IPS-11a (cell line): ENCODE data around the gene NATD1.
"Not testable (repeated sequence)": the region's sequence is repeated elsewhere in the genome, so short reads cannot be mapped to it uniquely, and the experiment has no call there.

Experiments
- H3K4me3 ChIP-seq: one replicate; pipeline ENCODE4 v1.5.1; 2013; ENCODE audit warnings: low read depth, low read length, control low read depth

NATD1 gene

GRCh38 chr17:21247552-21248258 is 5.5 kb downstream of the NATD1 start:
- H3K4me3 ChIP-seq = no peak overlapping the region

GRCh38 chr17:21246698-21247097 is 6.5 kb downstream of the NATD1 start:
- no peak overlapping the region for H3K4me3 ChIP-seq

- no peak overlapping the region for H3K4me3 ChIP-seq
Observed at GRCh38 chr17:21245639-21246084, 7.5 kb downstream of the NATD1 start.

GRCh38 chr17:21243516-21244303 is 9.5 kb downstream of the NATD1 start:
- H3K4me3 ChIP-seq = no peak overlapping the region

- no peak overlapping the region for H3K4me3 ChIP-seq
Observed at GRCh38 chr17:21242780-21243515, 10.3 kb downstream of the NATD1 start.

GRCh38 chr17:21242026-21242697 is 11.0 kb downstream of the NATD1 start:
- no peak overlapping the region for H3K4me3 ChIP-seq

- H3K4me3 ChIP-seq = no peak overlapping the region
Observed at GRCh38 chr17:21241564-21241963, 11.6 kb downstream of the NATD1 start.

- H3K4me3 ChIP-seq = no peak overlapping the region
Observed at GRCh38 chr17:21240369-21241055, 12.7 kb downstream of the NATD1 start.

- no peak overlapping the region for H3K4me3 ChIP-seq
Observed at GRCh38 chr17:21239680-21240368, 13.4 kb downstream of the NATD1 start.

- H3K4me3 ChIP-seq = no peak overlapping the region
Observed at GRCh38 chr17:21235921-21236320, 17.3 kb downstream of the NATD1 start.

- no peak overlapping the region for H3K4me3 ChIP-seq
Observed at GRCh38 chr17:21233581-21234347, 19.4 kb downstream of the NATD1 start.

- H3K4me3 ChIP-seq = no peak overlapping the region
Observed at GRCh38 chr17:21232033-21232749, 21.0 kb downstream of the NATD1 start.

GRCh38 chr17:21231533-21231932 is 21.7 kb downstream of the NATD1 start:
- H3K4me3 ChIP-seq = no peak overlapping the region

- H3K4me3 ChIP-seq = no peak overlapping the region
Observed at GRCh38 chr17:21228845-21229244, 24.4 kb downstream of the NATD1 start.

GRCh38 chr17:21228111-21228510 is 25.1 kb downstream of the NATD1 start:
- H3K4me3 ChIP-seq = no peak overlapping the region

- not testable (repeated sequence) for H3K4me3 ChIP-seq
Observed at GRCh38 chr17:21227277-21227676, 25.9 kb downstream of the NATD1 start.

GRCh38 chr17:21223086-21223485 is 30.1 kb downstream of the NATD1 start:
- H3K4me3 ChIP-seq = no peak overlapping the region

GRCh38 chr17:21218831-21219380 is 34.3 kb downstream of the NATD1 start:
- no peak overlapping the region for H3K4me3 ChIP-seq
